K562 (cell line): ENCODE measurements around the gene CDKN2C. TPM values are rescaled to one million over a fixed set of nuclear protein-coding genes. Genes with fewer than 3 reads are reported as not detected.

ENCODE experiments used
- BMI1 ChIP-seq: fragments of 150-350 bp; IDR thresholded peaks from 2 replicates; pipeline ENCODE4 v1.6.1; 2014; ENCODE audit warnings: low read length
- EP400 ChIP-seq: fragments of 450-650 bp; IDR thresholded peaks from 2 replicates; pipeline ENCODE4 v1.6.1; 2017; ENCODE audit warnings: antibody characterized with exemption, mild to moderate bottlenecking, moderate library complexity
- FIP1L1 ChIP-seq: fragments of 200-400 bp; formaldehyde crosslinking; IDR thresholded peaks from 2 replicates; pipeline ENCODE4 v1.6.1; 2018; ENCODE audit warnings: mild to moderate bottlenecking, low read depth, low read length; ENCODE audit not compliant: poor library complexity, severe bottlenecking
- FOXJ3 ChIP-seq: sonication (generic); formaldehyde crosslinking; IDR thresholded peaks from 2 replicates; pipeline ENCODE4 v1.4.0; 2020; ENCODE audit warnings: mild to moderate bottlenecking, missing genetic modification reagents
- GATA2 ChIP-seq: sonication (generic); formaldehyde crosslinking; IDR thresholded peaks from 2 replicates; pipeline ENCODE4 v1.4.0; 2020; ENCODE audit warnings: mild to moderate bottlenecking, missing genetic modification reagents
- JUNB ChIP-seq: fragments of 450-650 bp; formaldehyde crosslinking; conservative IDR thresholded peaks from 2 replicates; pipeline ENCODE4 v1.4.0; 2020; ENCODE audit warnings: mild to moderate bottlenecking
- JUND ChIP-seq, 2 experiments: IDR thresholded peaks; 2 replicates in 1 of 2; 3 replicates in 1 of 2; pipeline ENCODE4 v1.6.1; 2011; ENCODE audit warnings: borderline replicate concordance in 2 of 2, low read depth in 2 of 2, low read length in 2 of 2, improper control_type of control experiment in 1 of 2, missing biosample characterization in 1 of 2, missing genetic modification characterization in 1 of 2, missing genetic modification reagents in 1 of 2
- KDM1A ChIP-seq, 2 experiments: fragments of 450-650 bp; IDR thresholded peaks; 2 replicates each; pipeline ENCODE4 v1.6.1; 2016; ENCODE audit warnings: mild to moderate bottlenecking in 2 of 2
- KLF16 ChIP-seq: IDR thresholded peaks from 2 replicates; pipeline ENCODE4 v1.6.1; 2016; ENCODE audit warnings: antibody characterized with exemption
- MAFF ChIP-seq: IDR thresholded peaks from 2 replicates; pipeline ENCODE4 v1.6.1; 2012; ENCODE audit warnings: low read length, improper control_type of control experiment
- MCM7 ChIP-seq, 2 experiments: fragments of 450-650 bp; IDR thresholded peaks; 2 replicates each; pipeline ENCODE4 v1.6.1; 2016 to 2018
- POLR2AphosphoS2 ChIP-seq: IDR thresholded peaks from 2 replicates; pipeline ENCODE4 v1.6.1; 2012; ENCODE audit warnings: low read length, improper control_type of control experiment
- RB1 ChIP-seq: fragments of 450-650 bp; IDR thresholded peaks from 2 replicates; pipeline ENCODE4 v1.6.1; 2017; ENCODE audit warnings: low read depth, mild to moderate bottlenecking
- SMAD4 ChIP-seq: fragments of 250-450 bp; sonication (Bioruptor Pico); conservative IDR thresholded peaks from 2 replicates; pipeline ENCODE4 v1.8.0; 2021; ENCODE audit warnings: inconsistent platforms, mild to moderate bottlenecking, moderate library complexity
- SRSF1 ChIP-seq: fragments of 200-400 bp; formaldehyde crosslinking; IDR thresholded peaks from 2 replicates; pipeline ENCODE4 v1.6.1; 2017; ENCODE audit warnings: mild to moderate bottlenecking, low read depth, low read length, moderate library complexity
- SRSF3 ChIP-seq: fragments of 200-400 bp; formaldehyde crosslinking; IDR thresholded peaks from 2 replicates; pipeline ENCODE4 v1.6.1; 2016; ENCODE audit warnings: mild to moderate bottlenecking, low read length, moderate library complexity; ENCODE audit not compliant: insufficient read depth
- TAF7 ChIP-seq: fragments of 450-650 bp; IDR thresholded peaks from 2 replicates; pipeline ENCODE4 v1.6.1; 2016; ENCODE audit warnings: missing genetic modification characterization, missing compliant biosample characterization
- TAL1 ChIP-seq: fragments of 450-650 bp; IDR thresholded peaks from 2 replicates; pipeline ENCODE4 v1.6.1; 2016; ENCODE audit warnings: mild to moderate bottlenecking
- ZBTB26 ChIP-seq: fragments of 450-650 bp; formaldehyde crosslinking; IDR thresholded peaks from 2 replicates; pipeline ENCODE4 v1.4.0; 2022; ENCODE audit warnings: missing genetic modification characterization
- ZFPM2 ChIP-seq: fragments of 250-450 bp; sonication (Bioruptor Pico); IDR thresholded peaks from 2 replicates; pipeline ENCODE4 v1.5.1; 2022; ENCODE audit warnings: mild to moderate bottlenecking
- ZNF24 ChIP-seq: fragments of 450-650 bp; IDR thresholded peaks from 2 replicates; pipeline ENCODE4 v1.6.1; 2016
- ZNF253 ChIP-seq: fragments of 250-450 bp; sonication (Bioruptor Pico); conservative IDR thresholded peaks from 2 replicates; pipeline ENCODE4 v1.6.1; 2021; ENCODE audit warnings: mild to moderate bottlenecking
- ZNF395 ChIP-seq: fragments of 200-800 bp; sonication (Bioruptor generic); IDR thresholded peaks from 2 replicates; pipeline ENCODE4 v1.6.1; 2017; ENCODE audit warnings: missing genetic modification characterization, missing compliant biosample characterization
- ZNF507 ChIP-seq: conservative IDR thresholded peaks from 2 replicates; pipeline ENCODE4 v1.6.1; 2017; ENCODE audit warnings: missing genetic modification characterization, missing compliant biosample characterization
- polyA plus RNA-seq, 8 experiments: library from polyadenylated mRNA; depleted of rRNA in 4 of 8; stranded (reverse) in 5 of 8; unstranded in 3 of 8; fragments of >200 nt; fragmentation: Nextera tagmentation in 2 of 8; fragmentation: Illumina TruSeq in 1 of 8; extraction: Ambion mirVana in 2 of 8; extraction: Trizol in 1 of 8; gene quantifications; 2 replicates each; pipeline versions ENCODE4 v1.2.1 to v1.2.3, GENCODE V29; 2011 to 2014; ENCODE audit warnings: inconsistent platforms in 1 of 8, missing spikeins in 1 of 8
- total RNA-seq, 7 experiments: library from RNA; depleted of rRNA in 6 of 7; stranded (reverse); fragments of >200 nt in 6 of 7; fragmentation: Illumina TruSeq in 2 of 7; extraction: Trizol in 2 of 7; gene quantifications; 2 replicates each; pipeline versions ENCODE4 v1.2.1 to v1.2.3, GENCODE V29; 2011 to 2021; ENCODE audit warnings: low replicate concordance in 1 of 7
- TF ChIP-seq, protein P1 (sequence below): IDR thresholded peaks from 2 replicates; pipeline ENCODE4 v1.6.1; 2014; ENCODE audit warnings: antibody characterized with exemption

Gene CDKN2C
- total and polyA plus RNA-seq, 9 of the 15 experiments (the other 6 are each of a cell fraction or from before 2014, with no cell fraction given), result 11.9 to 74.3 (median 45.9) TPM

DNA sequence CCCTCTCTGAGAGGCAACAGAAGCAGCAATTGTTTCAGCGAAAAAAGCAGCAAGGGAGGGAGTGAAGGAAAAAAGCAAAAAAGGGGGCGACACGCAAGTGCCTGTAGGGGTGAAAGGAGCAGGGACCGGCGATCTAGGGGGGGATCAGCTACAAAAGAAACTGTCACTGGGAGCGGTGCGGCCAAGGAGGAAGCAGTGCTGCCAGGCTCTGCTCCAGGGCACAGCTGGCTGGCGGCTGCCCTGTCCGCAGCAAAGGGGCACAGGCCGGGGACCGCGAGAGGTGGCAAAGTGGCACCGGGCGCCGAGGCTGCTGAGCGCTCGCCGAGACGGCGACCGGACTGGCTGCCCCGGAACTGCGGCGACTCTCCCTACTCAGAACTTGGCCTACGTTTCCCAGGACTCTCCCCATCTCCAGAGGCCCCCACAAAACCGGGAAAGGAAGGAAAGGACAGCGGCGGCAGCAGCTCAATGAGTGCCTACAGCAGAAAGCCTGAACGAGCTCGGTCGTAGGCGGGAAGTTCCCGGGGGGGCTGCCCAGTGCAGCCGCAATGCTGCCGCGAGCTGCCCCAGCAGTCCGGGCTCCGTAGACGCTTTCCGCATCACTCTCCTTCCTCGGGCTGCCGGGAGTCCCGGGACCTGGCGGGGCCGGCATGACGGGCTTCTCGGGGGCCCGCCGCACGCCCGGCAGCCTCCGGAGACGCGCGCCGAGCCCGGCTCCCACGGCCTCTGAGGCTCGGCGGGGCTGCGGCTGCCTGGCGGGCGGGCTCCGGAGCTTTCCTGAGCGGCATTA, 1.0 kb upstream of the CDKN2C start (continued):
- TF ChIP-seq JUND (IDR thresholded peaks at IDR 0.05; ENCODE audit: borderline replicate concordance, low read depth, low read length) (0 out of 2 replicates have a peak, but pooled peaks have one; percentile 1), JUND (tag; IDR thresholded peaks at IDR 0.05; ENCODE audit: borderline replicate concordance, low read depth, low read length) (no peak), ZBTB26 (CRISPR knock-in tag) (0 out of 2 replicates have a peak, but pooled peaks have one; percentile 75), KLF16 (no peak), ZFPM2 (CRISPR knock-in tag) (no peak), JUNB (CRISPR knock-in tag) (no peak), ZNF507 (tag) (no peak), SRSF3 (no peak), BMI1 (no peak), SRSF1 (no peak), FOXJ3 (no peak), MCM7 (IDR thresholded peaks at IDR 0.05) (no peak), KDM1A (IDR thresholded peaks at IDR 0.05) (no peak), ZNF24 (no peak), ZNF253 (CRISPR knock-in tag) (no peak), SMAD4 (no peak), ZNF395 (CRISPR knock-in tag) (no peak), TAF7 (tag) (peak; percentile 24; the same call in 1 of the 2 replicates), EP400 (peak; percentile 89; the same call in 1 of the 2 replicates), GATA2 (CRISPR knock-in tag) (peak; percentile 41; the same call in 1 of the 2 replicates), RB1 (peak; percentile 36; the same call in 1 of the 2 replicates), POLR2AphosphoS2 (no peak), TAL1 (no peak), MAFF (peak; percentile 40), FIP1L1 (no peak)
- TF ChIP-seq, protein P1, sequence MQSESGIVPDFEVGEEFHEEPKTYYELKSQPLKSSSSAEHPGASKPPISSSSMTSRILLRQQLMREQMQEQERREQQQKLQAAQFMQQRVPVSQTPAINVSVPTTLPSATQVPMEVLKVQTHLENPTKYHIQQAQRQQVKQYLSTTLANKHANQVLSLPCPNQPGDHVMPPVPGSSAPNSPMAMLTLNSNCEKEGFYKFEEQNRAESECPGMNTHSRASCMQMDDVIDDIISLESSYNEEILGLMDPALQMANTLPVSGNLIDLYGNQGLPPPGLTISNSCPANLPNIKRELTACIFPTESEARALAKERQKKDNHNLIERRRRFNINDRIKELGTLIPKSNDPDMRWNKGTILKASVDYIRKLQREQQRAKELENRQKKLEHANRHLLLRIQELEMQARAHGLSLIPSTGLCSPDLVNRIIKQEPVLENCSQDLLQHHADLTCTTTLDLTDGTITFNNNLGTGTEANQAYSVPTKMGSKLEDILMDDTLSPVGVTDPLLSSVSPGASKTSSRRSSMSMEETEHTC, result no peak
